Activated CD4-positive, alpha-beta T cell treated with anti-CD3 and anti-CD28 coated beads, Interleukin-10, Interleukin-2, amounts not matched to agents 100 ng/mL and 50 ng/mL, durations not matched to agents 16 hours and 8 hours (primary cell): ENCODE results near the gene TGFBR2.

Source experiments
- DNase-seq: peaks from one replicate; pipeline ENCODE4 v3.0.0-alpha.2; 2020

TGFBR2 gene

DNA sequence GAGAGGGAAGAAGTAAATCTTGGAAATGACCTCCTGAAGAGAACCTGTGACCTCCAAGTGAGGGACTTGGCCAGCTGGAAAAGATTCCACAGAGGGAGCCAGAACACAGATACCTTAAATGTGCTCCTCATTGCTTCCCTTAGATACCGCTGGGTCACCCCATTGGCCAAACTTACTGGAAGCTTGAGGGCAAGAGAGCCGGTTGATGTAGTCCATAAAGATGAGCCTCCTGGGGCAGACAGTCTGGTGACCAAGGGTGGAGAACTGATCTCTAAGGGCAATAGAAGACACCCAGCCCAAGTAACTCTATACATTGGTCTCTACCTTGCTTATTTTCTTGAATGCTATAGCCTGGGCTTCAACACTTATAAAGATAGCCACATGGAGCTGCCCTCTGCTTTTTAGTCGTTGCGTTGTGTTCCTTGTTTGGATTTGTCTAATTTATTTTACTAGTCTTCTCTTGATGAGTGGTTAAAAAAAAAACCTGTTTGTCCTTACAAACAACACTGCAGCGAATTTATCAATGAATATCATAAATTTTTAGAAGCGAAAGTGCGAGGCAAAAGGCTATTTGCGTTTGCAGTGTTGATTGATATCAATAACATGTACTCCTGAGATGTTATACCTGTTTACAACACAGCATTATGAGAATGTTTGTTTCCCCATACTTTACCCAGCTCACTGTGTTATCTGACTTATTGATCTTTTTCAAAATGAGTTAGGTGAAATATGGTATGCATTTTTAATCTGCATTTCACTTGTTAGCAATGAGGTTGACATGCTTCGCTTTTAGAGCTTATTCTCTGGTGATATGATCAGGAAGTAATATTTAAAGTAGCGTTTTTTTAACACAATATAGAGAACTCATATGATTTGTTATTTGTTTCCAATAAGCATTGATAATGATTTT is 31.2 kb downstream of the TGFBR2 start:
- peak; percentile 61 for DNase-seq

DNA sequence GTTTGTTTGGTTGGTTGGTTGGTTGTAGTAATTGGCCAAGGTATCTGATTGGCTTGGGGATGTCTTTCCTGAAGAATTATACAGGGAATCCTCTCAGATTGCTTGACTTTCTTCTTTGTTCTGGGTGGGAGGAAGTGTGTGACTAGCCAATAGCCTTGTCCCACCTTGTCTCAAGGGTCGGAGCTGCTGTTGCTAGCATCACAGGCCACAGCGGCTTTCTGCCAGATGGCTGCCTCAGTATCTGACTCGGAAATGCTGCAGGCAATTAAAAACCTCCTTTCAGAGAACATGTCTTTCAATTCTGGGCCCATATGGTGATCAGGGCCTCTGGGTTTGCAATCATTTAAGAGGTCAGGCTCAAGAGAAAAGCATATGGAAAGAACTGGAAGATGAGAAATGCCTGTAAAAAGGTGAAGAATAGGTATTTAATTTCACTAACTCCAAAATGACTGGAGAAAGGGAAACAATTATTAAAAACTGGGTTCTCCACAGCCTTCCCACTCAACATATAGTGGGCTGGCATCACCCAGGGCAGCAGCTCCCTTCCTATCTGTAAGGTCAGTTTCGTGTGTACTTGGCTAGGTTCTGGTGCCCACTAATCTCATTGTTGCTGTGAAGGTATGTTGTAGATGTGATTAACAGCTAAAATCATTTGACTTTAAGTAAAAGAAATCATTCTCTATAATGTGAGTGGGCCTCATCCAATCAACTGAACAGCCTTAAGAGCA is 32.4 kb downstream of the TGFBR2 start:
- DNase-seq, result no peak

DNA sequence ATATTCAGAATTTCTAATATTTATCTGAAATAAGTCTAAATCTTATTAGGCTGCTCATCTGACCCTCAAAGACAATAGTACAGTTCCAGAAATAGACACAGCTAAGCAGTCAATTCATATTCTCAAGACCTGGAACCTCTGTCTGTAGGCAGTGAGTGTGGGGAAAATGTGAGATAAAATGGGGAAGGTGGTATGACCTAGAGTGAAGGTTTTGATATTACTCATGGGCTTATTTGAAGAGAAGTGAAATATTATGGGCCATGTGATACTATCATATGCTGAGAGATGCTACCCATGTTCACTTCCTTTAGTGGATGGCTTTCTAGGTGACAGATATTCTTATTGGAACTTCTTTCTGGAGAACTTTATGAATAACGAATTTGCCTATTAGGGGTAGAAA is 33.5 kb downstream of the TGFBR2 start:
- peak; percentile 90 for DNase-seq

DNA sequence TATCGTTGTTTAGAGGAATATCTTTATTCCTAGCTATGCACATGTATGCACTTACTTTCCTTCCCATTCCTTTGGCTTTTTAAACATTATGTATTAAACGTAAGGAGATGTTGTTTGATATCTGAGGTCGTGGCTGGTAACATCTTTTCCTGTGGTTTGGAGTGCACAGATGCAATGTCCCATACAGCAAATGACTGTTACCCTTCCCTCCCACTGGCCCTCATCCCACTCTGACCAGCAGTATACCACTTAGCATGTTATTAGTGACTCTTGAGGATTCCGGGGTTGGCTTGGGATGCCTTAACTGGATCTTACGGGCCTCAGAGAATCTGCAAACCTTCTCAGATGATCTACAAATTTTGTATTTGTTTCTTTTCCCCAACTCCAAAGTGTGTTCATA is 34.5 kb downstream of the TGFBR2 start:
- DNase-seq, result no peak

DNA sequence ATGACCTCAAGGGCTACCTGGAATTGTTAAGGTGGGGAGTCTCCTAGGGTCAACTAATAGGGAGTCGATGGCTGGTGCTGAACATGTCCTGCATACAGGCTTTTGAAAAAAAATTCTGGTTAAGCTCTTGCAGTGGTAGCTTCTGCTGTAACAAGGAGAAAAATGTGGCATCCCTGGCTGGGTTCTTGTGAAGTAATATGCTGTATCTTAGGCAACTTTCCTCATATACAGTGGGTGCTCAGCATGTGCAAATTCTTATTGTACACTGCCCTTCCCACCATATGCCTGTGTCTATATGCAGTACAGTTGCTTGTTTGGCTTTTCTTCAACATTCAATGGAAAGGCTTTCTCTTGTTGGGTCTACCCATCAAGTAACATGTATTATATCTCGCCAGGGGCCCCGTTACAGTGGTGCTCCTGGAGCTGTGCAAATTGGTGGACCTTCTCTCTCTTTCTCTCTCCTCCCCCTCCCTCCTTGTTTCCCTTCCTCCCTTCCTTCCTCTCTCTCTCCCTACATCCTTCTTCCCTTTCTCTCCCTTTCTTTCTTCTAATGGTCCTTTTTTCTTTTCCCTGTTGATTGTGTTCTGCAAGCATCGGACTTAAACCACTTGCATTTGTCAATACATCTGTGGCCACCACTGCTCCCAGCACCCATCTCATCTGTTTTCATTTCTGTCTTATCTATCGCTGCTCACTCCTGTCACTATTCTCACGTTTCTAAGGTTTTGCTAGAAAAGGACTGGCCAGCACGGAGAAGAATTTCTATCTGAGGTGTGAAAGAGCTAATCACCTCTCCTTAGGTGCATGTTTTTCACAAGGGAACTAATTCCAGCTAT is 35.2 kb downstream of the TGFBR2 start:
- DNase-seq, result no peak

DNA sequence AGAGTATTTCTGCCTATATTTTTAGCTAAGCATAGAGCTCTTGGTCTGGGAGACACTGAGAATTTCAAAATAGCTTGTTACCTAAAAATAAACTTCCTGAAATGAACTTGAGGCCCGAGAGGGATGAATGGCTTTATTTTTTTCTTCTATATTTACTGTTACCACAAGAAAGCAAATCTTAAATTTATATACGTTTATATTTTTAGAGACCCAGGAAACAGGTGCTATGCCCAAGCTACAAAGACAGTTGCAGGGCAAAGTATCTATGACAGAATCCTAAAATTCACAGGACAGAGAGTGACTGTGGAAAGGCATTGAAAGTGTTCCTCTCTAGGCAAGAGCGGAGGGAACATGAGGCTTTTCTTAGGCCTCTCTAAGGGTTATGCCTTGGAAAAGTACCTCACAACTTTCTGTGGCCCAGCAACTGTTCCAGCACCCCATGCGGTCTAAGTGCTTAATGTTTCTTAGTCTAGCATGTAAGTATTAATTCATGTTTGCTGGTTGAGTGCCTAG is 36.5 kb downstream of the TGFBR2 start:
- no peak for DNase-seq

DNA sequence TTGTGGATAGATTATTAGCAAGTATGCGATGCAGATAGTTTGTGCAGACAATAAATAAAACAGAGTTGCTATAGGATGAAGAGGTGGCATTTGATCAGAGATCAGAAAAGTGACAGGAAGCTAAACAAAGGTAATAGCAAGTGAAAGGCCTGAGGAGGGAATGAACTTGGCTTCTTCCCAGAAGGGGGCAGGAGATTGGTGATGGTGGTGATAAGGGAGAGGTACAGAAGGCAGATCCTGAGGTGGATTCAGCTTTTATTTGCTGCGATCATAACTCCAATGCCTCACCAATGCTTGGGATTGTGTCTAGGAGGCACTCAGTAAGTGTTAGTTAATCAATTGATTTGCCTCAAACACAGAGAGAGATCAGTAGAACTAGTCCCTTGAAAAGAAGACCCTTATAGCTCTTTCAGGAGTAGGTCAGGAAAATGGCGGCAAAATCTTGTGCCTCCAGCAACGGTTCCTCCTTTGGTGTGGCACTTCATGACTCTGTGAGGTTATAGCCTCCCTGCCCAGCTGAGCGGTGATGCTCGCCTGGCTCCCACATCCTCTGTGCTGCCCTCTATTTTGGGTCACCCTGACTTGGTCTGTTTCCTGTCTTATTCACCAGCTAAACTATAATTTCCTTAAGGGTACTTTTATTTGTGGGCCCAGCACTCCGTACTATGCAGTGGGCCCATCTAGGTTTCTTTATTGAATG is 37.5 kb downstream of the TGFBR2 start:
- peak; percentile 85 for DNase-seq

DNA sequence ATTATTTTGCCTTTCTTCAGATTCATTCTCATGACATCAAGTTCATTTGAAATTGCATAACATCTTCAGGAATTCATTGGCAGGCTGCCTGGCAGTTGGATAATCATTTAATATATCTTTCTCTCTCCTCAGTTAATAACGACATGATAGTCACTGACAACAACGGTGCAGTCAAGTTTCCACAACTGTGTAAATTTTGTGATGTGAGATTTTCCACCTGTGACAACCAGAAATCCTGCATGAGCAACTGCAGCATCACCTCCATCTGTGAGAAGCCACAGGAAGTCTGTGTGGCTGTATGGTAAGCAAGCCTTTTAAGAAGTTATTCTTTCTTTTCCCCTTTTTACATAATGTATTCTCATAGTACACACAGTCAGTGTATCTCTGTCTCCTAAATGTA is 38.2 kb downstream of the TGFBR2 start:
- peak; percentile 84 for DNase-seq

DNA sequence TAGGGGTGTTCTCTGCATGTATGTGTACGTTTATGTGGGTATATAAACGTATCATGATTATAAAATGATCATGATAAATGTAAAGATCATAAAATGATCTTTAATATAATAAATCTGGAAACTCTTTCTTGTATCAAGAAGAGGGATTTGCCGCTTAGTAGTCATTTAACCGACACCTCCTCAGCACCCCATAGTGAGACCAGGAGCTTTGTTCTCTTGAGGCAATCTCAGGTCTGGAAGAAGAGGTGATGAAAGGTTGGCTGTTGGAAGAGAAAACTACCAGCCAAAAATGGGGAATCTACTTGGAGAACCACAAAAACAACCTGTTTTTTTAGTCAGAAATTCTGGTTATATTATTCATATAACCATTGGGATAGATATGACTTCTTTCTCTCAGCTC is 38.7 kb downstream of the TGFBR2 start:
- no peak for DNase-seq

DNA sequence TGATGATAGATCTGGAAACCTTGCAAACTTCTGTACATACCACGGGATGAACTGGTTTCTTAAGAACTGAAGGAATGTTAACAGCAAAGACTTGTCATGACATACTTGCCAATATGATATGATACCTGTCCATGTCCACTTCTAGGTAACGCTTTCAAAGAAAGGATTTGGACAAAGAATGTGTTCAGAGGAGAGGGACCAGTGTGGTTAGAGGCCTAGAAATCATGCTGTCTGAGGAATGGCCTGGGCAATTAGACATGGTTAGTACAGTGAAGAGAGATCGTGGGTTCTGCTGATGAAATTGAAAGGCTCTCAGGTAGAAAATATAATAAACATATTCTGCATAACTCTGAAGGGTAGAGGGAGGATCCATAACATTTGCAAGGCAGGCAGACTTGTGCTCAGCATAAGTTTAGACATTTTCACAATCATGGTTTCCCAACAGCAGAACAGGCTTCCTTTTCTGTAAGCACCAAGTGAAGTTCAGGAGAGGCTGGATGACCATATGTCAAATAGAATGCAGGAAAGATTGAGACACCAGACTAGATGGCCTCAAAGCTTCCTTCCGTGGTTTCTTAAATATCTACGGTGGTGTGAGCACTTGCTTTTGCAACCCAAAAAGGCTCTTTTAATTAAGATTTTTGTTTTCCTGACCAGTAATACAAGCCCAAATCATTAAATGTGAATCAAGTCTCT is 39.9 kb downstream of the TGFBR2 start:
- no peak for DNase-seq

DNA sequence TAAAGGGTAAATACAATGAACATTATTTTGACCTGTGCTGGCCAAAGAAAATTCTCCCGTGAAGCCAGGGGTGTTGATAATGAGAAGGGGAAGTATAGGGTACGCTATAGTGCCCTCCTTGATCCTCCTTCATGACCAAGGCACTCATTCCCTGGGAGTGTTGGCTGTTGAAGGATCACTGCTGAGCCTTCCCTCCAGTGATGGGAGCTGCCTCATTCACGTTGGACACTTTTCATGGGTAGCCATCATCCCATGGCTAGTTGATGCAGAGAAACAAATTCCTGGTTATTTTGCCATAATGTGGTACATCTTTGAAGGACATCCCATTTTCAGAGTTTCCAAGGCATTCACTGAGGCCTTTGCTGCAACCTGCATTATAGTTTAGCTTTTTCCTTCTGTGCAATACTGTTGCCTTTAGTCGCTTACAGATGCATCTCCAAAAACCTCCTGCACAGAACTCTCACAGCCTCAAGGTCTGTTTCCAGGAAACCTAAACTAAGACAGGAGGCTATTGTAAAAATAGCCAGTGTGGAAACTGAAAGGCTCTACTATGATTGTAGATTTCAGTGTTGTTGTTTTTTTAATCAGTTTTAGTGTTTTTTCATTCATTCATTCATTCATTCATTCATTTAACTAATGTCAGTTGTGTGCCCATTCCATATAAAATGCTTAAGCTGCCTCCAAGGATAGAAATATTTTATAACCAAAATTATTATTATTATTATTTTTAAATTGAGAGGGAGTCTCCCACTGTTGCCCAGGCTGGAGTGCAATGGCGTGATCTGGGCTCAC is 40.8 kb downstream of the TGFBR2 start:
- DNase-seq, result no peak

DNA sequence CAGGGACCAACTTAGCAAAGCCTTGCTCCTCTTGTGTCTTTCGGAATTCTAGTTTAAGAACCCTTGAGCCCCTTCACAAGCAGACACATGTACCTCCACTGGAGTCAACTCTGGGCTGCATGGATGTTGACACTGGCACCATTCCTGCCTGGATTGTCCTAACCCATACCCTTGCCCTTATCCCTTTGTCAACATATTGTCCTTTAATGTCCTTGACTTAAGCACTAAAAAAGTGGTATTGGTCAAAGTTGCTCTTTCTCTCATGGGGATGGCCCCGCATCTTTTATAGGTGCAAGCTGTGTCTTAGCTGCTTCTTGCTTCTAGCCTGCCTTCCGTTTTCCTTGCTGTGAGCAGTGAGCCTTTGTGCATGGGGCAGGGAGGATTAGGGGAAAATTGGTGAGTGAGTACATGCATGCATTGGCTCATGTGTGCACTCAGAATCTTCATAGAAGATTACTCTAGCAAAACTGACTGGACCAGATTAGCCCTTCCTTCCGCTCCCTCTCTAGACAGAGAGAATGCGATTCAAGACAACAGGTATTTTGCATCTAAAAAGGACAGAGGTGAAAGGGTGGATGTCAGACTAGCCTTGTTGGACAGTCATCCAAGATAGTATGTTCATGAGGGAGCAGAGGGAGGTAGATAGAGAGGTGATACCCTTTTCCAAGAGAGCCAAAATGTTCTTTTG is 42.4 kb downstream of the TGFBR2 start:
- no peak for DNase-seq

DNA sequence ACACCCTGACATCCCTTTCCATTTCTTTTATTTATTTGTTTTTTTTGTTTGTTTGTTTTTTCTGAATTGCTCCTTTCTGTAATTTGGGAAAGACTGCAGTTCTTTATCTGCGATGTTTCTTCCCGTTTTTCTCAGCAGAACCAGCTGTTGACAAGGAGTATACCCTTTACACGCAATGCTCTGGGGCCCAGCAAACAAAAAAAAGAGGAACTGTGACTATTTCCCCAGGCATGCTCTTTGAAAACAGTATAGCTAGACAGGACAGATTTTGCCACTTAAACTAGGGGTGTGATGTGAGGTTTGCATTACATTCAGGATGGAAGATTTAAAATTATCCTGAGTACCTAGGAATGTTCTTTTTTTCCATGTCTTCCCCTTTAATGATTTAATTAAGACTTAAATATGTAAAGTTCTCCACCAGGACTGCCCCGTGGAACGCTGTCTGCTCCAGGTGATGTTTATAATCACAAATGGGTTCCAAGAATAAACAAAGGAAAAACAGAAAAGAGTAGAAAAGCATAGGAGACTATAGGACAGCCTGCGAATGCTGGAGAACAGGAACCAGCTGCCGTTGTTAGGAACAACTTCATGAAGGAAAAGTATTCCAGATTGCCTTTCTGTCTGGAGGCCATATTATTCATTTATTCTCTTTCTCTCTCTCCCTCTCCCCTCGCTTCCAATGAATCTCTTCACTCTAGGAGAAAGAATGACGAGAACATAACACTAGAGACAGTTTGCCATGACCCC is 43.3 kb downstream of the TGFBR2 start:
- DNase-seq, result no peak

DNA sequence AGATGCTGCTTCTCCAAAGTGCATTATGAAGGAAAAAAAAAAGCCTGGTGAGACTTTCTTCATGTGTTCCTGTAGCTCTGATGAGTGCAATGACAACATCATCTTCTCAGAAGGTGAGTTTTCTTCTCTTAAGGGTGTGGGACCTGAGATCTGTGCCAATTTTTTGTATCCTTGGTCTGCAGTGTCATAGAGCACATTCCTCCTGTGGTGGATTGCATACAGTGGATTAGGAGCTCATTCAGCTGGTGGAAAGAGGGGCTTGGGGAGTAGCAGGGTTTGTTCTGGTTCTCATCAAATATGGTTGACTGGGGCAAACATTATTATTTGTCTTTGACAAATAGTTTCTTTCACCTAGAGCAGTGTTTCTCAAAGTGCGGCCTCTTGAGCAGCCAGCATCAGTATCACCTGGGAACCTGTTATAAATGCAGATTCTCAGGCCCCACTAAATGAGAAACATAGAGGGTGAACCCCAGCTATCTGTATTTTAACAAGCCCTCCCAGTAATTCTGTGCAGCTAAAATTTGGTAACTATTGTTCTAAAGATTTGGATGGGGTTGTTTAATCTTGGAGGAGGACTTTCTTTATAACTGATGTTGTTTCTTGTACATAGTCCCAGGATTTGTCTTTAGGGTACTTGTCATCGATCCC is 44.1 kb downstream of the TGFBR2 start:
- no peak for DNase-seq

DNA sequence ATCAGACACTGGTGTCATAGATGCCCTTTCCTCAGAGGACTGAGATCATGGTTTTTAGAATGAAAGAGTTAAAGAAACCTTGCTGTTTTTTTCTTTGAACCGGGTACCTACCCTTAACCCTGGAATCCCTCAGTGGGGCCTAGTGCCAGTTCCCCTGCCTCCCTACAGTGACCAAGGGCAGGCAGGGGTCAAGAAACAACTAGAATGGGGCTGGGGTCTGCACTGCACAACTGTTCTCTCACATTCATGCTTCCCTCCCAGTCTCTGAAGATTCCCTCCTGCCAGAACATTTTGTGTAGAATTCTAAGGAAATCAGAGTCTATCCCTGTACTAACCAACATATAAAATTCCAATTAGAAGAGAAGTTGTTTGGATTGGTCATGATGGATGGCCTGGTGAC is 47.9 kb downstream of the TGFBR2 start:
- no peak for DNase-seq

DNA sequence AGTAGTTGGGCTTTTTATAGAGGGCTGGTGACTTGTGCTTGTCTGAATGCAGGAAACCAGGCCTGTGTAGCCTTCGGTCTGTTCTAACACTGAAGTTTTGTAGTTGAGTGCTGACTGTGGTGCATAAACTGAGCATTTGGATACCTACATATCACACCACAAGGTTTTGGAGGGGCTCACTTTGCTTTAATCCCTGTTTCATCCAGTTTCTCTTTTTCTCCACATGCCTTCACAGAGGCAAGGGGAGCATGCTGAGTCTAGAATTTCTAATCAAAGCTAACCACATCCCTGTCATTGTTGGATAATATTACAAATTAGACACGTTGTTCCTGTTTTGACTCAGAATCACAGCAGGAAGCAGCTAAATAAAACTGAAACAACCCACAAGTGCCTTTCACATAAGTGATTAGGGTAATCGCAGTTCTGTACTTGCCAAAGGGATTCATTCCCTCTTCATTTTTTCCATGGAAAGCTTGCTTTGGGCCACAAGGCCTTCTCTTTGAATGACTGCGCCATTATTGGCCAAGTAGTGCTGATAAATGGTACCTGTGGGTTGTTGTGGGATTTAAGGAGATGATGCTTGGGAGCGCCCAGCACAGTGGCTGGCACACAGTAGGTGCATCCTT is 48.9 kb downstream of the TGFBR2 start:
- peak; percentile 92 for DNase-seq

DNA sequence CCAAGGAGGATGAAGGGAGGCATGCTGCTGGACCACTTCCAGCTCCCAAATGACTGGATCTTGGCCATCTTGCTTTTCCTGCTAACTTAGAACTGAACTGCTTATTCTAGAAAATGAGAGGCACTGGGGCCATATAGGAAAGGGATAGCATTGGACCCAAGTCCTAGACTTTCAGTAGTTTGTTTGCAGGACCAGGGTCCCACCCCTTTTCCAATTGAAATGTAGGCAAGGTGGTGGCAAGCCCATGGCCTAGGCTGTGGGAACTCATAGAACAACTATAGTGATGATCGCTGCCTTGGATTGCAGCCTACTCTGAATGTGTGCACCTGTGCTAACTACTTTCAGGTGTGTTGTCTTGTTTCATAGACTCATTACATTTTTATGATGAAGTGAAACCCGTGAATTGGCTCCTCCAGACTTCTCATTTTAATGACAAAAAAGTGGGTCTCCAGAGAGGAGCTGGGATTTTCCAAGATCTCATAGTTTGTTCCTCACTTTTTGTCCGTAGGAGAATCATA is 50.3 kb downstream of the TGFBR2 start:
- DNase-seq, result no peak

DNA sequence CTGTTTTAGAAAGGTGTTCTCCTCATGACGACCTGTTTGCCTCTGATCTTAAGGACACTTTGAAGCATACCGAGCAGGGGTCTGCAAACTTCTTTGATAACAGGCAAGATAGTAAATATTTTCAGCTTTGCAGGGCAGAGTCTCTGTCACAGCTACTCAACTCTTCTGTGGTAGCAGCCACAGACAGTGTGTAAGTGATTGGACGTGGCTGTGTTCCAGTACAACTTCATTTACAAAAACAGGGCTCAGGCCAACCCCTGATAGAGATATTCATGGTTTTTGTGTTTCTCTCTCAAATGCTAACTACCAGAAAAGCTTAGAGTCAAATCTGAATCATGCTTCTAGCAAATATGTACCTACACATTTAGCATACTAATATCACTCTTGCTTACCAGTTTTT is 51.5 kb downstream of the TGFBR2 start:
- peak; percentile 80 for DNase-seq
